ENCODE results near the gene RARS2. TPM values are rescaled to one million over a fixed set of nuclear protein-coding genes. Genes with fewer than 3 reads are reported as not detected.

The RARS2 gene
- total RNA-seq, 1 experiment from 2014 or later = 32.0 TPM

- Mint-ChIP-seq H3K9me3 (ENCODE audit: unreplicated experiment) (no peaks in the 10 kb centered on the region), H3K4me1 (ENCODE audit: low read depth, unreplicated experiment) (no peaks in the 10 kb centered on the region), H3K36me3 (ENCODE audit: insufficient read depth, unreplicated experiment) (peaks cover 6% of the 10 kb centered on the region), H3K27ac (ENCODE audit: unreplicated experiment) (no peak overlapping the region), H3K27me3 (ENCODE audit: insufficient read depth, unreplicated experiment) (no peaks in the 10 kb centered on the region), H3K4me3 (ENCODE audit: unreplicated experiment) (no peak overlapping the region)
- no peak overlapping the region for H3K4me3 ChIP-seq (ENCODE audit: low read depth, low read length)
- H3K4me1 ChIP-seq = no peaks in the 10 kb centered on the region
- POLR2A ChIA-PET = no interaction called here
- DNase-seq = no peak
- intact Hi-C loops (cut with micrococcal nuclease; ENCODE audit: unreplicated experiment) = no loop called here
- TF ChIP-seq CTCF (IDR thresholded peaks at IDR 0.05; ENCODE audit: insufficient read depth in 1 of 2, low read depth in 1 of 2, low read length in 1 of 2, severe bottlenecking in 1 of 2, unreplicated experiment in 1 of 2) = no peak
- H3K27me3 ChIP-seq (replicated peaks; ENCODE audit: control insufficient read depth, insufficient read depth, low read length) = no peaks in the 10 kb centered on the region
- H3K9me3 ChIP-seq = no peaks in the 10 kb centered on the region
- BruUV-seq (replicated peaks) = no TSS peak
- CTCF ChIA-PET = no interaction called here
- H3K36me3 ChIP-seq (ENCODE audit: control insufficient read depth, insufficient read depth, low read length) = no peaks in the 10 kb centered on the region
Observed at GRCh38 chr6:87636315-87636714, 46.5 kb upstream of the RARS2 start.

DNA sequence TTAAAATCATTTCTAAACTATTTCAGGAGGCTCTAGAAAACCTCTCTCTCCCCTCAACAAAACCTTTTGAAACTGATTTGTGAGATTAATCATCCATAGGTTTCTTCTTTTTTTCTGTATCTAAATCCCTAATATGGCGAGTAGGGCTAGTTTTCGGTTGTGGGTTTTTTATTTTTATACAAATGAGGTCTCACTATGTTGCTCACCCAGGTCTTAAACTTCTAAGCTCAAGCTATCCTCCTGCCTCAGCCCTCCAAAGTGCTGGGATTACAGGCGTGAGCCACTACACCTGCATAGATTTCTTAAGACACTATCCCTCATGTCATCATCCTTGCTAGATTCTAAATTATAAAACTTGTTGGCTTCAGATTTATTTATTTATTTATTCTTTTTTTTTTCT, 44.1 kb upstream of the RARS2 start:
- intact Hi-C loops (cut with micrococcal nuclease; ENCODE audit: unreplicated experiment) = no loop called here
- Mint-ChIP-seq H3K9me3 (ENCODE audit: unreplicated experiment) (no peaks in the 10 kb centered on the region), H3K36me3 (ENCODE audit: insufficient read depth, unreplicated experiment) (peaks cover 14% of the 10 kb centered on the region), H3K27me3 (ENCODE audit: insufficient read depth, unreplicated experiment) (no peaks in the 10 kb centered on the region), H3K4me1 (ENCODE audit: low read depth, unreplicated experiment) (no peaks in the 10 kb centered on the region), H3K27ac (ENCODE audit: unreplicated experiment) (no peak overlapping the region), H3K4me3 (ENCODE audit: unreplicated experiment) (no peak overlapping the region)
- Histone ChIP-seq H3K27me3 (replicated peaks; ENCODE audit: control insufficient read depth, insufficient read depth, low read length) (no peaks in the 10 kb centered on the region), H3K36me3 (ENCODE audit: control insufficient read depth, insufficient read depth, low read length) (no peaks in the 10 kb centered on the region), H3K4me1 (no peaks in the 10 kb centered on the region), H3K4me3 (ENCODE audit: low read depth, low read length) (no peak overlapping the region), H3K9me3 (no peaks in the 10 kb centered on the region)
- ChIA-PET POLR2A (no interaction called here), CTCF (no interaction called here)
- BruUV-seq (replicated peaks) = no TSS peak
- TF ChIP-seq CTCF (IDR thresholded peaks at IDR 0.05; ENCODE audit: insufficient read depth in 1 of 2, low read depth in 1 of 2, low read length in 1 of 2, severe bottlenecking in 1 of 2, unreplicated experiment in 1 of 2) = no peak
- DNase-seq = no peak

- POLR2A ChIA-PET = no interaction called here
Observed at GRCh38 chr6:87630746-87631145, 41.0 kb upstream of the RARS2 start.

More at GRCh38 chr6:87630746-87631145, 41.0 kb upstream of the RARS2 start:
- TF ChIP-seq CTCF (IDR thresholded peaks at IDR 0.05; ENCODE audit: insufficient read depth in 1 of 2, low read depth in 1 of 2, low read length in 1 of 2, severe bottlenecking in 1 of 2, unreplicated experiment in 1 of 2) = no peak
- Histone ChIP-seq H3K36me3 (ENCODE audit: control insufficient read depth, insufficient read depth, low read length) (no peaks in the 10 kb centered on the region), H3K9me3 (no peaks in the 10 kb centered on the region), H3K27me3 (replicated peaks; ENCODE audit: control insufficient read depth, insufficient read depth, low read length) (no peaks in the 10 kb centered on the region), H3K4me1 (no peaks in the 10 kb centered on the region), H3K4me3 (ENCODE audit: low read depth, low read length) (no peak overlapping the region)
- Mint-ChIP-seq H3K4me1 (ENCODE audit: low read depth, unreplicated experiment) (no peaks in the 10 kb centered on the region), H3K27ac (ENCODE audit: unreplicated experiment) (no peak overlapping the region), H3K27me3 (ENCODE audit: insufficient read depth, unreplicated experiment) (no peaks in the 10 kb centered on the region), H3K9me3 (ENCODE audit: unreplicated experiment) (no peaks in the 10 kb centered on the region), H3K36me3 (ENCODE audit: insufficient read depth, unreplicated experiment) (peaks cover 14% of the 10 kb centered on the region), H3K4me3 (ENCODE audit: unreplicated experiment) (no peak overlapping the region)
- BruUV-seq (replicated peaks) = no TSS peak
- CTCF ChIA-PET = no interaction called here
- no peak for DNase-seq
- intact Hi-C loops (cut with micrococcal nuclease; ENCODE audit: unreplicated experiment) = no loop called here

Measured in Caco-2 (cell line).